ENCODE measurements around the gene TMEM203. TPM values are rescaled to one million over a fixed set of nuclear protein-coding genes. Genes with fewer than 3 reads are reported as not detected.

Gene TMEM203
- total and polyA plus RNA-seq, 4 donors = 19.9 to 27.5 (median 21.5) TPM

GRCh38 chr9:137235424-137236237, 30.2 kb upstream of the TMEM203 start (continued):
- no peak for TF ChIP-seq HNF4G (IDR thresholded peaks at IDR 0.05)

DNA sequence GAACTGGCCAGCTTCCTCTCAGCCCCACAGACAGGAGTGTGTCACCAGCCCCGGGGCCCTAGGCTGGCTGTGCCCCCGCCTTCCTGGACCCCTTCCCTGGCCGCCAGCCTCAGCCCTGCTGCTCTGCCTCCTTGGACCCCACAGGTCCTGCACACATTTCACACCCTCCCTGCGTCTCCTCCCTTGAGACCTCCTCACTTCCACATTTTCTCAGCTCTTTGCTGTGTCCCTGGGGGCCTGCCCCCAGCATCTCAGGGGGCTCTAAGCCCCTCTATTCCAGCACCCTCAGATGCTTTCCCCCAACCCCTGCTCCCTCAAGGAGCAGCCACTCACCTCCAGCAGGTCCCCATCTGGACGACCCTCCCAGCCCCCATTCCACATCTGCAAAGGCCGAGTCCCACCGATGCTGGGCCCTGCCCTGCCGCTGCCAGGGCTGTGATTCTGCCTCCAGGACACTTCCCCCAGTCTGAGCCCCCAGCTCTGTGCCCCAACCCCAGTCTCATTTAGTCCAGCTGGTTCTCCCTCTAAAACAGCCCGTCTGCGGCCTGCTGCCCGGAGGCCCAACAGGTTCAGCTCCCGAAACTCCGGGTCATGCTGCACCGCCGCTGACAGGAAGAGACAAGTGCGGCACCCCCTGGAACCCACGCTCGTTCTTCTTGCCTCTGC, 29.4 kb upstream of the TMEM203 start:
- H3K4me1 ChIP-seq (ENCODE audit: control insufficient read depth in 4 of 4, insufficient read depth in 4 of 4, low read length in 3 of 4) = peaks cover 5 to 22% (median 8%) of the 10 kb centered on the region in 4 donors
- no peak overlapping the region for H3K9ac ChIP-seq (ENCODE audit: low read depth in 1 of 2, low read length in 2 of 2)
- no peak overlapping the region for H3K4me3 ChIP-seq (ENCODE audit: low read depth in 1 of 3, low read length in 3 of 3)
- TF ChIP-seq, protein P1, sequence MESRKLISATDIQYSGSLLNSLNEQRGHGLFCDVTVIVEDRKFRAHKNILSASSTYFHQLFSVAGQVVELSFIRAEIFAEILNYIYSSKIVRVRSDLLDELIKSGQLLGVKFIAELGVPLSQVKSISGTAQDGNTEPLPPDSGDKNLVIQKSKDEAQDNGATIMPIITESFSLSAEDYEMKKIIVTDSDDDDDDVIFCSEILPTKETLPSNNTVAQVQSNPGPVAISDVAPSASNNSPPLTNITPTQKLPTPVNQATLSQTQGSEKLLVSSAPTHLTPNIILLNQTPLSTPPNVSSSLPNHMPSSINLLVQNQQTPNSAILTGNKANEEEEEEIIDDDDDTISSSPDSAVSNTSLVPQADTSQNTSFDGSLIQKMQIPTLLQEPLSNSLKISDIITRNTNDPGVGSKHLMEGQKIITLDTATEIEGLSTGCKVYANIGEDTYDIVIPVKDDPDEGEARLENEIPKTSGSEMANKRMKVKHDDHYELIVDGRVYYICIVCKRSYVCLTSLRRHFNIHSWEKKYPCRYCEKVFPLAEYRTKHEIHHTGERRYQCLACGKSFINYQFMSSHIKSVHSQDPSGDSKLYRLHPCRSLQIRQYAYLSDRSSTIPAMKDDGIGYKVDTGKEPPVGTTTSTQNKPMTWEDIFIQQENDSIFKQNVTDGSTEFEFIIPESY (IDR thresholded peaks at IDR 0.05) = no peak
- TF ChIP-seq RXRA (IDR thresholded peaks at IDR 0.05) (no peak), RAD21 (IDR thresholded peaks at IDR 0.05) (no peak), TAF1 (conservative IDR thresholded peaks at IDR 0.05) (no peak), REST (IDR thresholded peaks at IDR 0.05) (no peak), CTCF (IDR thresholded peaks at IDR 0.05; ENCODE audit: low read depth, low read length, missing input control) (no peak), HNF4A (conservative IDR thresholded peaks at IDR 0.05) (no peak), YY1 (IDR thresholded peaks at IDR 0.05) (no peak), NR2F2 (IDR thresholded peaks at IDR 0.05) (no peak)
- no peak overlapping the region for H3K27ac ChIP-seq (ENCODE audit: low read depth in 1 of 2, low read length in 2 of 2)
- 78% methylated on average over 18 of the region's 18 CpGs for WGBS
- no peaks in the 10 kb centered on the region for H3K36me3 ChIP-seq (ENCODE audit: control insufficient read depth in 4 of 4, insufficient read depth in 3 of 4, low read depth in 1 of 4, low read length in 3 of 4)
- no peaks in the 10 kb centered on the region for H3K27me3 ChIP-seq (ENCODE audit: control insufficient read depth in 4 of 4, insufficient read depth in 4 of 4, low read length in 3 of 4)
- no peak for DNase-seq (ENCODE audit: low spot score)
- H3K9me3 ChIP-seq (ENCODE audit: control insufficient read depth in 4 of 4, low read length in 3 of 4) = no peaks in the 10 kb centered on the region
